Sigmoid colon (tissue), 3 donors: Measurements from ENCODE around the gene VEPH1.

Source experiments
- CTCF ChIP-seq, 4 experiments: fragments of 450-650 bp in 3 of 4; fragments of 200-600 bp in 1 of 4; IDR thresholded peaks; one replicate each; pipeline ENCODE4 v1.5.1; 2016 to 2019; ENCODE audit warnings: antibody characterized with exemption in 4 of 4, mild to moderate bottlenecking in 3 of 4, moderate library complexity in 2 of 4
- POLR2A ChIP-seq, 2 donors: fragments of 450-650 bp; IDR thresholded peaks; one replicate each; pipeline ENCODE4 v1.6.1; 2016; ENCODE audit warnings: antibody characterized with exemption in 2 of 2, mild to moderate bottlenecking in 2 of 2, moderate library complexity in 2 of 2

- TF ChIP-seq CTCF (IDR thresholded peaks at IDR 0.05): no peak
- TF ChIP-seq POLR2A (IDR thresholded peaks at IDR 0.05): no peak
Measured at GRCh38 chr3:157444797-157445184, 58.4 kb downstream of the VEPH1 start.
